ENCODE results near the gene VLDLR.

GRCh38 chr9:2603621-2604020 is 18.0 kb upstream of the VLDLR start:
- TF ChIP-seq POLR2A (IDR thresholded peaks at IDR 0.05; ENCODE audit: low read depth, low read length), result no peak
- TF ChIP-seq POLR2AphosphoS5 (IDR thresholded peaks at IDR 0.05; ENCODE audit: low read depth, low read length), result no peak
- no peak for TF ChIP-seq SPI1 (IDR thresholded peaks at IDR 0.05; ENCODE audit: low read depth, low read length)
- no peak for TF ChIP-seq TAF1 (IDR thresholded peaks at IDR 0.05; ENCODE audit: low read depth, low read length)
- TF ChIP-seq PAX5 (IDR thresholded peaks at IDR 0.05; ENCODE audit: insufficient read depth, low read length, severe bottlenecking), result no peak
- TF ChIP-seq POU2F2 (IDR thresholded peaks at IDR 0.05; ENCODE audit: low read depth, low read length), result no peak

Data from GM12891 (cell line).